Stimulated activated CD8-positive, alpha-beta memory T cell treated with anti-CD3 and anti-CD28 coated beads, Interleukin-15, amount 100 ng/mL, for 1 hour (primary cell): ENCODE data around the gene UBE3B.
A peak's percentile ranks its signal among the peaks of the same experiment; 100 is the strongest.

ENCODE experiments used
- DNase-seq: peaks from one replicate; pipeline ENCODE4 v3.0.0-alpha.2; 2020; ENCODE audit warnings: low read depth

UBE3B gene

GRCh38 chr12:109497675-109498074, 20.2 kb downstream of the UBE3B start:
- no peak for DNase-seq

GRCh38 chr12:109500406-109501185, 23.2 kb downstream of the UBE3B start:
- DNase-seq = no peak

GRCh38 chr12:109501299-109501698, 23.9 kb downstream of the UBE3B start:
- no peak for DNase-seq

GRCh38 chr12:109502332-109502731, 24.9 kb downstream of the UBE3B start:
- no peak for DNase-seq

- no peak for DNase-seq
Measured at GRCh38 chr12:109503611-109504010, 26.2 kb downstream of the UBE3B start.

GRCh38 chr12:109504068-109504467, 26.6 kb downstream of the UBE3B start:
- DNase-seq = no peak

GRCh38 chr12:109510196-109510595, 32.8 kb downstream of the UBE3B start:
- no peak for DNase-seq

GRCh38 chr12:109512608-109513007, 35.2 kb downstream of the UBE3B start:
- no peak for DNase-seq

- DNase-seq = no peak
Measured at GRCh38 chr12:109513051-109513450, 35.6 kb downstream of the UBE3B start.

- no peak for DNase-seq
Measured at GRCh38 chr12:109513977-109514376, 36.5 kb downstream of the UBE3B start.

GRCh38 chr12:109517619-109518018, 40.2 kb downstream of the UBE3B start:
- DNase-seq = no peak

- peak; percentile 27 for DNase-seq
Measured at GRCh38 chr12:109518820-109519665, 41.6 kb downstream of the UBE3B start.

- no peak for DNase-seq
Measured at GRCh38 chr12:109519787-109520186, 42.4 kb downstream of the UBE3B start.

- no peak for DNase-seq
Measured at GRCh38 chr12:109521831-109522230, 44.4 kb downstream of the UBE3B start.

- DNase-seq = no peak
Measured at GRCh38 chr12:109523071-109523470, 45.6 kb downstream of the UBE3B start.

GRCh38 chr12:109523504-109523903, 46.1 kb downstream of the UBE3B start:
- no peak for DNase-seq

- DNase-seq = no peak
Measured at GRCh38 chr12:109524466-109525278, 47.2 kb downstream of the UBE3B start.

- DNase-seq = no peak
Measured at GRCh38 chr12:109525279-109525585, 47.8 kb downstream of the UBE3B start.

GRCh38 chr12:109527489-109528123, 50.2 kb downstream of the UBE3B start:
- DNase-seq = no peak

GRCh38 chr12:109529691-109530640, 52.5 kb downstream of the UBE3B start:
- DNase-seq = no peak

- DNase-seq = no peak
Measured at GRCh38 chr12:109531411-109531810, 54.0 kb downstream of the UBE3B start.
